COLO668 (cell line): ENCODE data around the gene ERVV-1.
"Not testable (repeated sequence)": the region's sequence is repeated elsewhere in the genome, so short reads cannot be mapped to it uniquely, and the experiment has no call there.

Experiments
- DNase-seq: peaks from one replicate; lab custom pipeline; 2025; ENCODE audit not compliant: unreplicated experiment; lab: John Stamatoyannopoulos, UW

Gene ERVV-1

GRCh38 chr19:53019684-53020083 lies 6.0 kb downstream of the ERVV-1 start:
- peak; percentile 16 for DNase-seq

- DNase-seq: not testable (repeated sequence)
Observed at GRCh38 chr19:53028306-53028705, 14.6 kb downstream of the ERVV-1 start.

DNA sequence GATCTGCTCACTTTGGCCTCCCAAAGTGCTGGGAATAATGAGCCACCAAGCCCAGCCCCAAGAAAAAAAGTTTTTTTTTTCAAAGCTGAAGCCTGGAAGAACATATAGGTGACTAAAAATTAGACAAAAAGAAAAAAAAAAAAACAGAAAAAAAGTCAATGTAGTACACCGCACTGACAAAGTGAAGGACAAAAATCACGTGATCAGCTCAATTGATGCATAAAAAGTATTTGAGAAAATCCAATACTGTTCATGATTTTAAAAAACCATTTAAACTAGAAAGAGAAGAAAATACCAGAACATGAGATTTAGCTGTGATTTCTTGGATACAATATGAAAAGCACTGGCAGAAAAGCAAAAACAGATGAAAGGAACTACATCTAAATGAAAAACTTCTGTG lies 20.3 kb downstream of the ERVV-1 start:
- DNase-seq: no peak

- DNase-seq: no peak
Observed at GRCh38 chr19:53034948-53035675, 21.4 kb downstream of the ERVV-1 start.

GRCh38 chr19:53037101-53038097 lies 23.7 kb downstream of the ERVV-1 start:
- DNase-seq: peak; percentile 82

DNA sequence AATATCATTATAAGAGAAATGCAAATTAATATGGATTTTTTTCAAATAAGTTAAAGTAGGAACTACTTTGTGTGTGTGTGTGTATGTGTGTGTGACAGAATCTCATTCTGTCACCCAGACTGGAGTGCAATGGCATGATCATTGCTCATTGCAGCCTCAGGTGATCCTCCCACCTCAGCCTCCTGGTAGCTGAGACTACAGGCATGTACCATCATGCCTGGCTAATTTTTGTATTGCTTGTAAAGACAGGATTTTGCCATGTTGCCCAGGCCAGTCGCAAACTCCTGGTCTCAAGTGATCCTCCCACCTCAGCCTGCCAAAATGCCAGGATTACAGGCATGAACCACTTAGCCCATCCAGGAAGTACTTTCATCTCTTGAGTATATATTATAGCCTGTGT lies 27.6 kb downstream of the ERVV-1 start:
- DNase-seq: no peak

DNA sequence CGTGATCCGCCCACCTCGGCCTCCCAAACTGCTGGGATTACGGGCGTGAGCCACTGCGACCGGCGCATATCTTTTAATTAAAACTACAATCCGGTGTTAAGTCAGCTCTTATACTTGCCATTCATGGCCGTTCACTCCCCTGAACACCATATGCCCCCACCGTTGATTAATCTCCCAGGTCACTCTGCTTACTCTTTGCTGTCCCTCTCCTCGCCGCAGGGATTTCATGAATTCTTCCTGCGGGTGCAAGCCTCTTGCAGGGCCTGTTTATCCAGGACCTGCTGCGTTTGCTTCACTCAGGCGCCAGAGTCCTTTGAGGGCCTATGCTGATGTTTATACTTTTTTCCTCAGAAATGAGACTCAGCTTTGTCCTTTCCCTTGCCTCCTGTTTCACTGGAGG lies 31.8 kb downstream of the ERVV-1 start:
- no peak for DNase-seq

- DNase-seq: no peak
Observed at GRCh38 chr19:53047379-53047778, 33.7 kb downstream of the ERVV-1 start.

DNA sequence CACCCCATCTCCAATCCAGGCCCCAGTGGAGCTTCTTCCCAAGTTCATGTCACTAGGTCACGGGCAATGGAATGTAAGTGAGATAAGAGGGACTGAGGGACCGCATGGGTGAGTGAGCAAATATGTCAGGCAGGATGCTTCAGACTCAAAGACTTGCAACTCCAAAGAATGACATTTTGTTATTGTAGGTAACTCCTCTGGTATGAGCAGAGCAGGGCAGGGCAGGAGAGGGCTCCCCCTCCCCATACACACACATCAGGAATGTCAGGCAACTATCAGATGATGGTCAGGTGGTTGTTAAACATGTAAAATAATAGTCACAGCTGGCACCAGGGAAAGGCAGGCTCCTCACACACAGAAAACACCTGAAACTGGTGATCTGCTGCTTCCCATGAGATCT lies 41.4 kb downstream of the ERVV-1 start:
- no peak for DNase-seq

DNA sequence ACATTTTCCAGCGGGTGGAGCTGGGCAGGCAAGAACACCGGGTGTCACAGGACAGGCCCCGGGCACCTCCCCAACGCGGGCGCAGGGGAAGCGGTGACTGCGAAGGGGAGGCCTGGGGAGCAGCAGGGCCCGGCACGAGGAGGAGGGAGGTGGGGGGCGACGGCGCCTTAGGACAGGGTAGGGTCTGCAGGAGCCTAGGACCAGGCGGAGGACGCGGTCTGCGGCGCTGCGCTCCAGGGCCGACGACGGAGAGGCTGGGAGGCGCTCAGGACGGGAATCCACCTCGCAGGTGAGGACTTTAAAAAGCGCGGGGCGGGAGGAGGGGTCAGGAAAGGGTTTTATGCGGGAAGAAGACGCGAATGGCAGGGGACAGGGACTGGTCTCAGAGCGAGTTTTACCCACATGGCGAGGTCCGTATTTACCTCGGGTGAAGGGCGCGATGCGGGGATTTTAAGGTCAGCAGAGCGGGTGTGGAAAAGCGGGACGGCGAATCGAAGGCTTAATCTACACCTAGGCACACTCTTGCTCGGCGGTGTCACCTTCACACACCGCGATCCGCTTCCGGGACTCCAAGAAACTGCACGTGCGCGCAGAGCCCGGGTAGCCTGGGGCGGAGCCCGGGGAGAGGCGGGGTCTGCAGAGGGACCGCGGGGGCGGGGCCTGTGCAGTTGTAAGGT lies 44.3 kb downstream of the ERVV-1 start:
- DNase-seq: peak; percentile 92
